Renal pelvis (tissue), 4 donors: Measurements from ENCODE around the gene UBAC2. TPM values are rescaled to one million over a fixed set of nuclear protein-coding genes. Genes with fewer than 3 reads are reported as not detected.

Source experiments
- DNase-seq: peaks from one replicate; pipeline ENCODE4 v3.0.0-alpha.2; 2013
- polyA plus RNA-seq, 3 donors: library from polyadenylated mRNA; unstranded; fragments of 120-200 nt; gene quantifications; one replicate each; pipeline ENCODE4 v1.2.1, GENCODE V29; 2013; ENCODE audit not compliant: insufficient read length in 3 of 3

UBAC2 gene
- polyA plus RNA-seq, 3 donors = 89.9 to 91.8 (median 90.7) TPM

GRCh38 chr13:99289674-99290337 lies 89.2 kb downstream of the UBAC2 start:
- no peak for DNase-seq

- DNase-seq = no peak
Measured at GRCh38 chr13:99290894-99291293, 90.2 kb downstream of the UBAC2 start.

- no peak for DNase-seq
Measured at GRCh38 chr13:99293178-99293577, 92.5 kb downstream of the UBAC2 start.

GRCh38 chr13:99294198-99294597 lies 93.5 kb downstream of the UBAC2 start:
- no peak for DNase-seq

GRCh38 chr13:99294958-99295357 lies 94.3 kb downstream of the UBAC2 start:
- no peak for DNase-seq

- no peak for DNase-seq
Measured at GRCh38 chr13:99295488-99296252, 95.0 kb downstream of the UBAC2 start.

- DNase-seq = no peak
Measured at GRCh38 chr13:99296398-99296797, 95.7 kb downstream of the UBAC2 start.

GRCh38 chr13:99297331-99297730 lies 96.7 kb downstream of the UBAC2 start:
- DNase-seq = no peak

- no peak for DNase-seq
Measured at GRCh38 chr13:99298056-99298455, 97.4 kb downstream of the UBAC2 start.

GRCh38 chr13:99299256-99299919 lies 98.7 kb downstream of the UBAC2 start:
- no peak for DNase-seq

- DNase-seq = no peak
Measured at GRCh38 chr13:99299920-99300341, 99.3 kb downstream of the UBAC2 start.

GRCh38 chr13:99301056-99301838 lies 100.6 kb downstream of the UBAC2 start:
- DNase-seq = no peak

GRCh38 chr13:99301913-99302636 lies 101.4 kb downstream of the UBAC2 start:
- DNase-seq = no peak

- DNase-seq = no peak
Measured at GRCh38 chr13:99302637-99303505, 102.2 kb downstream of the UBAC2 start.

- no peak for DNase-seq
Measured at GRCh38 chr13:99303863-99304521, 103.3 kb downstream of the UBAC2 start.

GRCh38 chr13:99304541-99304940 lies 103.9 kb downstream of the UBAC2 start:
- no peak for DNase-seq

GRCh38 chr13:99305158-99305557 lies 104.5 kb downstream of the UBAC2 start:
- no peak for DNase-seq

- DNase-seq = no peak
Measured at GRCh38 chr13:99305566-99305965, 104.9 kb downstream of the UBAC2 start.

GRCh38 chr13:99307247-99307646 lies 106.6 kb downstream of the UBAC2 start, which contains the start of gene GPR183:
Gene GPR183 (minus strand): TSS chr13:99307399. CDS start chr13:99296145, 11,254 bp downstream.
- DNase-seq = peak; percentile 35
